Measurements from ENCODE around the gene PALLD.

- TF ChIP-seq USF2 (CRISPR knock-in tag; IDR thresholded peaks at IDR 0.05): no peak
- TF ChIP-seq, protein P1, sequence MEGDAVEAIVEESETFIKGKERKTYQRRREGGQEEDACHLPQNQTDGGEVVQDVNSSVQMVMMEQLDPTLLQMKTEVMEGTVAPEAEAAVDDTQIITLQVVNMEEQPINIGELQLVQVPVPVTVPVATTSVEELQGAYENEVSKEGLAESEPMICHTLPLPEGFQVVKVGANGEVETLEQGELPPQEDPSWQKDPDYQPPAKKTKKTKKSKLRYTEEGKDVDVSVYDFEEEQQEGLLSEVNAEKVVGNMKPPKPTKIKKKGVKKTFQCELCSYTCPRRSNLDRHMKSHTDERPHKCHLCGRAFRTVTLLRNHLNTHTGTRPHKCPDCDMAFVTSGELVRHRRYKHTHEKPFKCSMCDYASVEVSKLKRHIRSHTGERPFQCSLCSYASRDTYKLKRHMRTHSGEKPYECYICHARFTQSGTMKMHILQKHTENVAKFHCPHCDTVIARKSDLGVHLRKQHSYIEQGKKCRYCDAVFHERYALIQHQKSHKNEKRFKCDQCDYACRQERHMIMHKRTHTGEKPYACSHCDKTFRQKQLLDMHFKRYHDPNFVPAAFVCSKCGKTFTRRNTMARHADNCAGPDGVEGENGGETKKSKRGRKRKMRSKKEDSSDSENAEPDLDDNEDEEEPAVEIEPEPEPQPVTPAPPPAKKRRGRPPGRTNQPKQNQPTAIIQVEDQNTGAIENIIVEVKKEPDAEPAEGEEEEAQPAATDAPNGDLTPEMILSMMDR (IDR thresholded peaks at IDR 0.05): no peak
- TF ChIP-seq, protein P2, sequence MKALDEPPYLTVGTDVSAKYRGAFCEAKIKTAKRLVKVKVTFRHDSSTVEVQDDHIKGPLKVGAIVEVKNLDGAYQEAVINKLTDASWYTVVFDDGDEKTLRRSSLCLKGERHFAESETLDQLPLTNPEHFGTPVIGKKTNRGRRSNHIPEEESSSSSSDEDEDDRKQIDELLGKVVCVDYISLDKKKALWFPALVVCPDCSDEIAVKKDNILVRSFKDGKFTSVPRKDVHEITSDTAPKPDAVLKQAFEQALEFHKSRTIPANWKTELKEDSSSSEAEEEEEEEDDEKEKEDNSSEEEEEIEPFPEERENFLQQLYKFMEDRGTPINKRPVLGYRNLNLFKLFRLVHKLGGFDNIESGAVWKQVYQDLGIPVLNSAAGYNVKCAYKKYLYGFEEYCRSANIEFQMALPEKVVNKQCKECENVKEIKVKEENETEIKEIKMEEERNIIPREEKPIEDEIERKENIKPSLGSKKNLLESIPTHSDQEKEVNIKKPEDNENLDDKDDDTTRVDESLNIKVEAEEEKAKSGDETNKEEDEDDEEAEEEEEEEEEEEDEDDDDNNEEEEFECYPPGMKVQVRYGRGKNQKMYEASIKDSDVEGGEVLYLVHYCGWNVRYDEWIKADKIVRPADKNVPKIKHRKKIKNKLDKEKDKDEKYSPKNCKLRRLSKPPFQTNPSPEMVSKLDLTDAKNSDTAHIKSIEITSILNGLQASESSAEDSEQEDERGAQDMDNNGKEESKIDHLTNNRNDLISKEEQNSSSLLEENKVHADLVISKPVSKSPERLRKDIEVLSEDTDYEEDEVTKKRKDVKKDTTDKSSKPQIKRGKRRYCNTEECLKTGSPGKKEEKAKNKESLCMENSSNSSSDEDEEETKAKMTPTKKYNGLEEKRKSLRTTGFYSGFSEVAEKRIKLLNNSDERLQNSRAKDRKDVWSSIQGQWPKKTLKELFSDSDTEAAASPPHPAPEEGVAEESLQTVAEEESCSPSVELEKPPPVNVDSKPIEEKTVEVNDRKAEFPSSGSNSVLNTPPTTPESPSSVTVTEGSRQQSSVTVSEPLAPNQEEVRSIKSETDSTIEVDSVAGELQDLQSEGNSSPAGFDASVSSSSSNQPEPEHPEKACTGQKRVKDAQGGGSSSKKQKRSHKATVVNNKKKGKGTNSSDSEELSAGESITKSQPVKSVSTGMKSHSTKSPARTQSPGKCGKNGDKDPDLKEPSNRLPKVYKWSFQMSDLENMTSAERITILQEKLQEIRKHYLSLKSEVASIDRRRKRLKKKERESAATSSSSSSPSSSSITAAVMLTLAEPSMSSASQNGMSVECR (CRISPR knock-in tag; IDR thresholded peaks at IDR 0.05; ENCODE audit: borderline replicate concordance): no peak
- no peak for TF ChIP-seq JUN (CRISPR knock-in tag; IDR thresholded peaks at IDR 0.05)
- no peak for TF ChIP-seq IRF2 (CRISPR knock-in tag; IDR thresholded peaks at IDR 0.05; ENCODE audit: borderline replicate concordance, low read depth)
- no peak for TF ChIP-seq ZNF121 (CRISPR knock-in tag; IDR thresholded peaks at IDR 0.05)
- no peak for TF ChIP-seq ESRRA (CRISPR knock-in tag; IDR thresholded peaks at IDR 0.05; ENCODE audit: borderline replicate concordance)
- no peak for TF ChIP-seq FOXJ3 (CRISPR knock-in tag; IDR thresholded peaks at IDR 0.05; ENCODE audit: borderline replicate concordance)
- no peak for TF ChIP-seq ZNF232 (CRISPR knock-in tag; IDR thresholded peaks at IDR 0.05)
- no peak for TF ChIP-seq CREM (CRISPR knock-in tag; IDR thresholded peaks at IDR 0.05)
- TF ChIP-seq, protein P3, sequence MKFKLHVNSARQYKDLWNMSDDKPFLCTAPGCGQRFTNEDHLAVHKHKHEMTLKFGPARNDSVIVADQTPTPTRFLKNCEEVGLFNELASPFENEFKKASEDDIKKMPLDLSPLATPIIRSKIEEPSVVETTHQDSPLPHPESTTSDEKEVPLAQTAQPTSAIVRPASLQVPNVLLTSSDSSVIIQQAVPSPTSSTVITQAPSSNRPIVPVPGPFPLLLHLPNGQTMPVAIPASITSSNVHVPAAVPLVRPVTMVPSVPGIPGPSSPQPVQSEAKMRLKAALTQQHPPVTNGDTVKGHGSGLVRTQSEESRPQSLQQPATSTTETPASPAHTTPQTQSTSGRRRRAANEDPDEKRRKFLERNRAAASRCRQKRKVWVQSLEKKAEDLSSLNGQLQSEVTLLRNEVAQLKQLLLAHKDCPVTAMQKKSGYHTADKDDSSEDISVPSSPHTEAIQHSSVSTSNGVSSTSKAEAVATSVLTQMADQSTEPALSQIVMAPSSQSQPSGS (CRISPR knock-in tag; IDR thresholded peaks at IDR 0.05; ENCODE audit: borderline replicate concordance, low read depth): no peak
- no peak for TF ChIP-seq TCF7 (CRISPR knock-in tag; IDR thresholded peaks at IDR 0.05; ENCODE audit: low read depth)
- no peak for TF ChIP-seq MYBL2 (CRISPR knock-in tag; IDR thresholded peaks at IDR 0.05)
- TF ChIP-seq, protein P4, sequence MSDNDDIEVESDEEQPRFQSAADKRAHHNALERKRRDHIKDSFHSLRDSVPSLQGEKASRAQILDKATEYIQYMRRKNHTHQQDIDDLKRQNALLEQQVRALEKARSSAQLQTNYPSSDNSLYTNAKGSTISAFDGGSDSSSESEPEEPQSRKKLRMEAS (CRISPR knock-in tag; IDR thresholded peaks at IDR 0.05): no peak
Observed at GRCh38 chr4:168777277-168777965, 280.6 kb downstream of the PALLD start.

Data from WTC11 (cell line).